ENCODE results near the gene MLXIPL. TPM values are rescaled to one million over a fixed set of nuclear protein-coding genes. Genes with fewer than 3 reads are reported as not detected.

Gene MLXIPL
- total RNA-seq, 1 experiment from 2014 or later = not detected

GRCh38 chr7:73547841-73548240, 76.5 kb downstream of the MLXIPL start:
- no peaks in the 10 kb centered on the region for H3K4me1 ChIP-seq (ENCODE audit: low read length)
- H3K27ac ChIP-seq (ENCODE audit: low read length) = no peak overlapping the region
- no peak overlapping the region for H3K9ac ChIP-seq (ENCODE audit: low read length)
- H3K27me3 ChIP-seq (ENCODE audit: low read length) = no peaks in the 10 kb centered on the region
- H3K9me2 ChIP-seq (replicated peaks; ENCODE audit: insufficient read depth, low read length) = no peaks in the 10 kb centered on the region
- no peak for DNase-seq
- H2AFZ ChIP-seq (ENCODE audit: low read length) = no peak overlapping the region
- no peaks in the 10 kb centered on the region for H3K9me3 ChIP-seq (ENCODE audit: low read length)
- H3K4me2 ChIP-seq (ENCODE audit: low read depth, low read length, poor library complexity, severe bottlenecking) = no peak overlapping the region
- peaks cover 16% of the 10 kb centered on the region; the same call in 1 of the 2 replicates for H4K20me1 ChIP-seq (ENCODE audit: insufficient read depth, low read depth, low read length)
- peaks cover 79% of the 10 kb centered on the region for H3K79me2 ChIP-seq (ENCODE audit: low read length)
- no peak overlapping the region for H3K4me3 ChIP-seq (ENCODE audit: low read length)
- H3K36me3 ChIP-seq (ENCODE audit: insufficient read depth, low read length) = peaks cover 28% of the 10 kb centered on the region; the same call in 1 of the 2 replicates

- no peak for DNase-seq
- Histone ChIP-seq H3K9ac (ENCODE audit: low read length) (no peak overlapping the region), H4K20me1 (ENCODE audit: insufficient read depth, low read depth, low read length) (peaks cover 16% of the 10 kb centered on the region; the same call in 1 of the 2 replicates), H3K9me2 (replicated peaks; ENCODE audit: insufficient read depth, low read length) (no peaks in the 10 kb centered on the region), H3K4me3 (ENCODE audit: low read length) (no peak overlapping the region), H3K27me3 (ENCODE audit: low read length) (no peaks in the 10 kb centered on the region), H3K36me3 (ENCODE audit: insufficient read depth, low read length) (peaks cover 31% of the 10 kb centered on the region; the same call in 1 of the 2 replicates), H3K4me2 (ENCODE audit: low read depth, low read length, poor library complexity, severe bottlenecking) (no peak overlapping the region), H2AFZ (ENCODE audit: low read length) (no peak overlapping the region), H3K79me2 (ENCODE audit: low read length) (peaks cover 60% of the 10 kb centered on the region), H3K27ac (ENCODE audit: low read length) (no peak overlapping the region), H3K9me3 (ENCODE audit: low read length) (no peaks in the 10 kb centered on the region), H3K4me1 (ENCODE audit: low read length) (no peaks in the 10 kb centered on the region)
Observed at GRCh38 chr7:73544678-73545077, 79.6 kb downstream of the MLXIPL start.

Other genes with a start within 250 kb of the MLXIPL start
- gene FZD9, start 190.7 kb downstream of the MLXIPL start, total RNA-seq (2014; rRNA removed; shearing (Covaris generic); ENCODE audit: low replicate concordance) = not detected in 2 replicates
- gene BAZ1B, start 102.2 kb downstream of the MLXIPL start, total RNA-seq (2014; rRNA removed; shearing (Covaris generic); ENCODE audit: low replicate concordance) = 49.0 and 51.2 TPM in 2 replicates
- gene BCL7B, start 66.8 kb downstream of the MLXIPL start, total RNA-seq (2014; rRNA removed; shearing (Covaris generic); ENCODE audit: low replicate concordance) = 37.2 and 50.9 TPM in 2 replicates
- gene TBL2, start 45.9 kb downstream of the MLXIPL start, total RNA-seq (2014; rRNA removed; shearing (Covaris generic); ENCODE audit: low replicate concordance) = 27.5 and 43.4 TPM in 2 replicates
- not detected in 2 replicates for gene VPS37D, start 43.3 kb upstream of the MLXIPL start, total RNA-seq (2014; rRNA removed; shearing (Covaris generic); ENCODE audit: low replicate concordance)
- gene DNAJC30, start 58.9 kb upstream of the MLXIPL start, total RNA-seq (2014; rRNA removed; shearing (Covaris generic); ENCODE audit: low replicate concordance) = 1.3 and 6.1 TPM in 2 replicates
- gene BUD23, start 59.1 kb upstream of the MLXIPL start, total RNA-seq (2014; rRNA removed; shearing (Covaris generic); ENCODE audit: low replicate concordance) = 41.9 and 85.9 TPM in 2 replicates
- gene STX1A, start 95.1 kb upstream of the MLXIPL start, total RNA-seq (2014; rRNA removed; shearing (Covaris generic); ENCODE audit: low replicate concordance) = 3.7 and 5.5 TPM in 2 replicates
- gene ABHD11, start 114.3 kb upstream of the MLXIPL start, total RNA-seq (2014; rRNA removed; shearing (Covaris generic); ENCODE audit: low replicate concordance) = 14.3 and 18.3 TPM in 2 replicates
- gene CLDN3, start 145.7 kb upstream of the MLXIPL start, total RNA-seq (2014; rRNA removed; shearing (Covaris generic); ENCODE audit: low replicate concordance) = not detected in 2 replicates
- gene CLDN4, start 206.5 kb upstream of the MLXIPL start, total RNA-seq (2014; rRNA removed; shearing (Covaris generic); ENCODE audit: low replicate concordance) = not detected in 2 replicates
- gene METTL27, start 218.0 kb upstream of the MLXIPL start, total RNA-seq (2014; rRNA removed; shearing (Covaris generic); ENCODE audit: low replicate concordance) = not detected in 2 replicates
- gene TMEM270, start 236.6 kb upstream of the MLXIPL start, total RNA-seq (2014; rRNA removed; shearing (Covaris generic); ENCODE audit: low replicate concordance) = not detected in 2 replicates

Measured in Karpas-422 (cell line).